Skeletal muscle cell (primary cell): ENCODE results near the gene KLHL29.

Source experiments
- DNase-seq: peaks from one replicate; pipeline ENCODE4 v3.0.0-alpha.2; 2010; ENCODE audit warnings: low read depth
- H3K4me3 ChIP-seq: 2 replicates; pipeline ENCODE4 v1.5.1; 2011; ENCODE audit warnings: low read depth, mild to moderate bottlenecking, control low read depth, low read length, moderate library complexity

KLHL29 gene

DNA sequence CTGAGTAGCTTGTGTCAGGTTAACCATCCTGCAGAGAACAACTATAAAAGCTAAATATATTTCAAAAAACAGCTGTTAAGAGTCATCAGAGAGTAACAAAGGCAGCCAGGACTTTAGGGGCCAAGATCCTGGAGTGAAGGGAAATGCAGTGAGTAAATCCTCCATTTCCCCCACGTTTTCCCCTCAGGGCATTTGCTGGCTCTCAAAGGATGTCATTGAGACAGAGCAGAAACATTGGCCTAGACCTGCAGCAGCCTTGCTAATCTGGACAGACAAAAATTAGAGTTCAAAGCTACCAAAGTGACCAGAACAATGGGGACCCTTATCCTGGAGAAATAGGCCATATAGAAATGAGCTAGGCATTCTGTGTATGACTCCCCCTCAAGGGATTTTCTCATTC lies 21.1 kb upstream of the KLHL29 start:
- H3K4me3 ChIP-seq: no peak overlapping the region
- DNase-seq: no peak

DNA sequence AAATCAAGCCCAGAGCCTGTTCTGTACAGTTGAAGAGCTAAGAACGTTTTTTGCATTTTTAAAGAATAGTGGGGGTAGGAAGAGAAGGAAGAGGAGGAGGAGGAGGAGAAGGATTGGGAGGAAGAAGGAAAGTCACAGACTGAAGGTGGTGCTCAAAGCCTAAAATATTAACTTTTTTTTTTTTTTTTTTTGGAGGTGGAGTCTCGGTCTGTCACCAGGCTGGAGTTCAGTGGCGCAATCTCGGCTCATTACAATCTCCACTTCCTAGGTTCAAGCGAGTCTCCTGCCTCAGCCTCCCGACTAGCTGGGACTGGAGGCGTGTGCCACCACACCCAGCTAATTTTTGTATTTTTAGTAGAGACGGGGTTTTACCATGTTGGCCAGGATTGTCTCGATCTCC lies 18.3 kb upstream of the KLHL29 start:
- no peak overlapping the region for H3K4me3 ChIP-seq
- no peak for DNase-seq

DNA sequence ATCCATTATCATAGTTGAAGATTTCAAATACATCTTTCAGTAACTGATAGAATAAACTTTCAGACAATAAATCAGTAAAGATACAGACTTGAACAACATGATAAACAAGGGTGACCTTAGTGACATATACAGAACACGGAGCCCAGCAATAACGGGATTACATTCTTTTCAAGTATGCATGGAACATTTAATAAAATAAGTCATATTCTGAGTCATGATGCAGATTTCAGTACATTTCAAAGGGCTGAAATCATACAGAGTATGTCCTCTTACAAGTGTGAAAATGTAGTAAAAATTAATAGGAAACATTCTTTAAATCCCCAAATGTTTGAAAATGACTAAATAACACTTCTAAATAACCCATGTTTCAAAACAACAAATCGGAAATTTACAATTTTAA lies 17.2 kb upstream of the KLHL29 start:
- no peak for DNase-seq
- H3K4me3 ChIP-seq: no peak overlapping the region

DNA sequence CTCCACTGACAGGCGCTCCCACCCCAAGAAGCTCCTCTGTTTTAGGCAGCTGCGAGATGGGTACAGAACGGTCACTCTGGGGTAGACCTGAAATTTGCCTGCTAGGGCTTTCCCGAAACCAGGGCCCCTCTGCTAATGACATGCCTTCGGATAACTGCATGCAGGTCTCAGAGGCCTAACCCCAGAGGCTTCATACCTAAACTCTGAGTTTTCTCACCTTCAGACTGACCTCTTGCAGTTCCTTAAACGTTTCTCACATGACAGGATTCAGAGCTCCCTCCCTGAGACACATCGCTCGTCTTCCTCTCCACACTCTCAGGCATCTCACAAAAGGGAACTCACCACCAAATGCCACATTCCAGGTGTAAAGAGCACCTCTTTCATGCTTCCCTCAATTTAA lies 11.3 kb upstream of the KLHL29 start:
- DNase-seq: no peak

DNA sequence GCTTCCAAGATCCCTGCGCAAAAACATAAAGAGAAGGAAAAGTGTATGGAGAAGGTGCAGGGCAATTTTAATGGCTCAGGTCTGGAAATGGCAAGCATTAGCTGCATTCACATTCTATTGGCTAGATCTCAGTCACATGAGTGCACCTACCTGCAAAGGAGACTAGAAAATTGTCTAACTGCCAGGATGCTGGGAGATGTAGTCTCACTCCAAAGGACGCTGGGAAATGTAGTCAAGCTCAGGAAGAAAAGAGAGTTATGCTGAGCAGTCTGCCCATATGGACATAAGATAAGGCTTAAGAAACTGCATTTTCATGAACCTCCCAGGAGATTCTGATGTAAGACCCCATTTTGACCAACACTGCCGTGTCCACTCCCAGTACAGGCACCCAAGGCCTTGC lies 9.5 kb upstream of the KLHL29 start:
- H3K4me3 ChIP-seq: no peak overlapping the region
- DNase-seq: no peak

More for the DNA sequence above, 11.3 kb upstream of the KLHL29 start:
- no peak overlapping the region for H3K4me3 ChIP-seq

DNA sequence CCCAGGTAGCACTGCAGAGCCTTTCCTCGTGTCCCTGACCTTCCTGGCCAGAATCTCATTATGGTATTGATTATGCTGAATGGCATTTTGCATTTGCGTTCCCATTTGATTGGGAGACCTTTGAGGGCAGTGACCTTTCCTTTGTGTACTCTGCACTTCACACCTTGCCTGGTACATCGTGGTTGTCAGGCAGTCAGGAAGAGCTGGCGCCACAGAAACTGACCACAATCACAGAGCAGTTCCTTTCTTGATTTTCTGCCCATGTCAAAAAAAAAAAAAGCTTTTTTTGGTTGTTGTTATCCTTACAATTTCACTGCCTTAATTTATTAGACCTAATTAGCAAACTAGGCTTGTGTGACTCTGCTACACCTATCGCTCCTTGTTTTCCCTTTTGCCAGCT lies 8.9 kb upstream of the KLHL29 start:
- H3K4me3 ChIP-seq: no peak overlapping the region
- DNase-seq: no peak

DNA sequence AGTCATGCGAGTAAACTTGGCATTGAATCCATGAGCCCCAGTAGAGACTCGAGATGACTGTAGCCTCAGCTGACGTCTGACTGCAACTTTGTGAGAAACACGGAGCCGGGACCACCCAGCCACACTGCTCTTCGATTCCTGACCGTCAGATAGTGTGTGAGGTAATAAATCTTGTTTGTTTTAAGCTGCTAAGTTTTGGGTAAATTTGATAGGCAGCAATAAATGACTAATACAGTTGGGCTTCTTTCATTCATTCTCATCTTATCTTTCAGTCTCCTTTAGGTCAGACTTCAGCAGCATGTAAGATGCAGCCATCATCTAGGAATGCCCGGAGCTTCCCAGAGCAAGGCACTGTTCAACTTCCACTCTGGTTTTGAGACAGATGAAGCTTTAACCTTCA lies 8.0 kb upstream of the KLHL29 start:
- no peak overlapping the region for H3K4me3 ChIP-seq
- no peak for DNase-seq

DNA sequence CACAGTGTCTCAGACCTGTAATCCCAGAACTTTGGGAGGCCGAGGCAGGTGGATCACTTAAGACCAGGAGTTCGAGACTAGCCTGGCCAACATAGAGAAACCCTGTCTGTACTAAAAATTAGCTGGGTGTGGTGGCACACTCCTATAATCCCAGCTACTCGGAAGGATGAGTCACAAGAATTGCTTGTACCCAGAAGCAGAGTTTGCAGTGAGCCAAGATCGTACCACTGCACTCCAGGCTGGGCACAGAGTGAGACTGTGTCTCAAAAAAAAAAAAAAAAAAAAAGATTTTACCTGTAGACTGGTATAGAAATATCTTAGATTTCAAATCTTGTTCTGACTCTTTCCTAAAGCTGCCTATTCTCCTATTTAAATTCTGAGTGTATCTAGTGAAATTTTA lies 7.2 kb upstream of the KLHL29 start:
- no peak for DNase-seq
- H3K4me3 ChIP-seq: no peak overlapping the region

DNA sequence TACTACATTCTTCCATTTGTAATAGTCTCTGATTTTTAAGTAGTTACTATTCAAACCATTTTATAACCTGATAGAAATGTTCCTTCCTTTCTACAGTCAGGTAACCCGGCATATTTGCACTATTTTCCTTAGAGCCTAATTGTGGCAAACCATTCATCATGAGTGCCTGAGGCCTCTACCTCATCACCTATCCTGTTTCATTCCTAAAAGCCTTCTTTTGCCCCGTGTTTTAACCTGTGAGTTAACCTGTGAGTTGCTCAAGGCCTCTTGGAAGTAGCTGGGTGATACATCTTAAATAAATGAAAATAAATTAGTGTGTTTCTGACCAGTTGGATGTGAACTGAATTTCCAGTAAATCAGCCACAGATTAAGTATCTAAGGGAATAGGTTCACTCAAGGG lies 6.5 kb upstream of the KLHL29 start:
- DNase-seq: no peak
- no peak overlapping the region for H3K4me3 ChIP-seq

DNA sequence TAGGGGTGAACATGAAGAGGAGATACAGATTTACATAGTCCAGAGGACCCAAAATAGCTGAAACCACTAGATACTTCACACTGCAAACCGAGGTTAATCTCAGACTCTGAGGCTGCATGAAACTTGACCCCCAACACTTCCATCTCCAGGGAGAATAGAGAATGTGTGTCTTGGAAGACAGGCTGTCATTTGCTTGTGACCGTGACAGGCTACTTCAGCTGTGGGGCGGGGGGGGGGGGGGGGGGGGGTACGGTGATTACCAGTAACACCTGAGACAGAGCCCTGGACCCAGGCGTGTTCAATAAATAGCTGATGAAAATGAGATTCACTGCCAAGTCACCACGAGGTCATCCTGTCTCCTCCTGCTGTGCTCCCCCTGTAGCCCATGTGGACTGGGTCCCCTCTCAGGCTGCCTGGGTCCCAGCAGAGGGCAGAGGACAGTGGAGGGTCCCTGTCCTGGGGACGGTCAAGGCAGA lies 5.7 kb upstream of the KLHL29 start:
- H3K4me3 ChIP-seq: no peak overlapping the region
- no peak for DNase-seq

DNA sequence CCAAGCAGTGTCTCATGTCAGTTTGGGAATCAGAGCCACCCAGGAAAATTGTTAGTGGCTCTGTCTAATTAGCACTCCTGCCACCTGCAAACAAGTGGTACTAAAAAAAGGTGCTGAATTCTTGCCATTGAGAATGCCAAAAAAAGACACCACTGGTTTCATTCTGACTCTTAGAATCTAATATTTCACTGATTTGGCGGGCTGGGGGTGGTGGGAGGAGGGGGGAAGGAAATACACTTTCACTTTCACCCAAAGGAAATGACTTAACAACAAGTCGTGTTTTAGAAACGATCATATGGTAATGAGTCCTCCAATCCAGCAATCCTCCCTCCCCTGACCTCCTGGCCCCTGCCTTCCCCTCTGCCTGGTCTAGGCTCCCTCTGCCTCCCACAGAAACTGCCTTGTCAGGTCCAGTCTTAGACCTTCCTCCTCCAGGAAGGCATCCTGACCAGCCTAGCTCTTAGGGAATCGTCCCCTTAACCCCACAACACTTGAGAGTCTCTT lies 4.4 kb upstream of the KLHL29 start:
- H3K4me3 ChIP-seq: no peak overlapping the region
- DNase-seq: no peak

DNA sequence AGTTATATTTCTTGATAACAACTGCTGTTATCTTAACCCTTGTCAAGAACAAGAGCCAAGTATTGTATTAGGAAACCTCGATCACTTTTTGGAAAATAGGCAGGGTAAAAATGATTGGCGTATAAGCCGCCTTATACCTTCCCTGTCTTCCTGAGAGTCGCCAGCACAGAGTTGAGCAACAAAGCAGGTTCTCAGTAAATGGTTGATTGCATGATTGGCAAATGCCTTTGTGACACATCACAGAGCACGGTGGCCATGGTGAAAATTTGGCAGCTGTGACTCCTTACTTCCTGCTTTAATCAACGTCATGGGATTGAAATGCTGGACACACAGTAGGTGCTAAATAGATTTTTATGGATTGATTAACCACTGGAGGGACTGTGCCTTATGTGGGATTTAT lies 3.9 kb upstream of the KLHL29 start:
- H3K4me3 ChIP-seq: no peak overlapping the region
- DNase-seq: peak; percentile 46

DNA sequence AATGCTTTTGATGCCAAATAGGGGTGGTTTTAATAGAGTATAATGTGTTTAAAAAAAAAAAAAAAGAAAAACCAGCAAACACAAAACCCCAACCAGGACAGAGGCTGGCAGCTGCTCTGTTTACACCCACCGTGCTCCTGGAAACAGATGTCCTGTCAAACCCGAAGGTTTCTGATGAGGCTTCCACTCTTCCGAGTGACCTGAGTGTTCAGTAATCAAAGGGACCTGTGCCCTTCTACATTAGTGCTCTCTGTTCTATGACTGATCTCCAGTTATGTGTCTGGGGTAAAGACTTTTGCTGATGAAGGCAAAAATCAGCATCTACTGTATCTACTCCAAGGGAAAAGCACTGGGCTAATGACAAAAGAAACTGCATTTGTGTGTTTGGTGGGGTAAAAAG lies 3.5 kb upstream of the KLHL29 start:
- no peak for DNase-seq
- H3K4me3 ChIP-seq: no peak overlapping the region

DNA sequence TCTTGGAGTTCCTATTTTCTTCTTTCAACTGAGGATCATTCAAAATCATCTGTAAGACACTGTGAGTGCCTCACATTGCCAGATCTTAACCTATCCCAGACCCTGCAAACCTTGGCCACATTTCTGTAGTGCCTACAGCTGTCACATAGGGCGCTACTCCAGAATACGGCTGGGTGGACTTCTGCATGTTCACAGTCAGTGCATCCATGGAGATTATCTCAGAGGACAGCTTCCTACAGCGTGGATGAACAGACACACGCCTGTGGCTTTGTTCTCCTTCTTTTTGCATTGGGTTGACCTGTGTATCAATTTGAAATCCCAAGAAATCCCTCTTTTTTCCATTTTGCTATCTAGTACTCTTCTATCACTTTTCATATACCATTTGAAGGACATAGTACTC lies 1.9 kb upstream of the KLHL29 start:
- no peak for DNase-seq
- no peak overlapping the region for H3K4me3 ChIP-seq

DNA sequence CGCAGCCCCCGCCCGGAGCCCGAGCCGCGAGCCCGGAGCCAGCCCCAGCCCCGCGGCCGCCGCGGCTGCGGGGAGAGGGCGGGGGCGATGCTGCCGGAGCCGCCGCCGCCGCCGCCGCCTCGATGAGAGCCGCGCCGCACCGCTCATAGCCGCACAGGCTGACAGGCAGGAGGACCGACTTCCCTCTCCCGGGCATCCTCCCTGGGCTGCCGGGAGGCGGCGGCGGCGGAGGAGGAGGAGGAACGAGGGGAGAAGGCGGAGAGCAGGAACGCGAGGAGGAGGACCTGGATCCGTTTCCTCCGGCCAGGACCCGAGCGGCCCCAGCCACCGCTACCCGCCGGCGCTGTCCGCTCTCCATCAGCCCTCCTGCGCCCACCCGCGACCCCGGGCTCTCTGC lies 370 bp downstream of the KLHL29 start:
- no peak for DNase-seq
- H3K4me3 ChIP-seq: peak overlapping the region; percentile 77

DNA sequence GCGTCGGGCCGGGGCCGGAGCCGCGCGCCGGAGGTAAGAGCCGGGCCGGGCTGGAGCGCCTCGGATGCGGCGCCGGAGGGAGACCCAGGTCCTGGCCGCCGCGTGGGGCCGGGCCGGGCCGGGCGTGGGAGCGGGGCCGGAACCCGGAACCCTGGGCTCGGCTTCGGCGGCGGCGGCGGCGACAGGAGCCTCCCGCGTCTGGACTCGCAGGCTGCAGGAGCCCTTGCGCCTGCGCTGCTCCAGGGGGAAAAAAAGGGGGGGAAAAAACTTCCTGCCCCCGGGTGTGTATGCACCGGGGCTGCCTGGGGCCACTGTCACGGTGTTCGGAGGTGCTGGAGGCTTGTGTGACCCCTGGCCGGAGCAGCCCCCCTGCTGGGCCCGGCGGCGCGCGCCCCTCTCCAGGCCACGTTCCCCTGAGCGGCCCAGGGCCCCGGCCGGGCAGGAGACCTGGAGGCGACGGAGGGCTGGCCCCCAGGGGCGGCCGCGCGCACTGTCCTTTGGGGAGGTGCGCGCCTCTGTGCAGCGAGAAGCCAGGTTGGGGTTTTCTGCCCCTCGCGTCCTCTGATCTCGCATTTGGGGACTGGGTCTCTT lies 864 bp downstream of the KLHL29 start:
- no peak for DNase-seq
- peak overlapping the region; percentile 77 for H3K4me3 ChIP-seq

DNA sequence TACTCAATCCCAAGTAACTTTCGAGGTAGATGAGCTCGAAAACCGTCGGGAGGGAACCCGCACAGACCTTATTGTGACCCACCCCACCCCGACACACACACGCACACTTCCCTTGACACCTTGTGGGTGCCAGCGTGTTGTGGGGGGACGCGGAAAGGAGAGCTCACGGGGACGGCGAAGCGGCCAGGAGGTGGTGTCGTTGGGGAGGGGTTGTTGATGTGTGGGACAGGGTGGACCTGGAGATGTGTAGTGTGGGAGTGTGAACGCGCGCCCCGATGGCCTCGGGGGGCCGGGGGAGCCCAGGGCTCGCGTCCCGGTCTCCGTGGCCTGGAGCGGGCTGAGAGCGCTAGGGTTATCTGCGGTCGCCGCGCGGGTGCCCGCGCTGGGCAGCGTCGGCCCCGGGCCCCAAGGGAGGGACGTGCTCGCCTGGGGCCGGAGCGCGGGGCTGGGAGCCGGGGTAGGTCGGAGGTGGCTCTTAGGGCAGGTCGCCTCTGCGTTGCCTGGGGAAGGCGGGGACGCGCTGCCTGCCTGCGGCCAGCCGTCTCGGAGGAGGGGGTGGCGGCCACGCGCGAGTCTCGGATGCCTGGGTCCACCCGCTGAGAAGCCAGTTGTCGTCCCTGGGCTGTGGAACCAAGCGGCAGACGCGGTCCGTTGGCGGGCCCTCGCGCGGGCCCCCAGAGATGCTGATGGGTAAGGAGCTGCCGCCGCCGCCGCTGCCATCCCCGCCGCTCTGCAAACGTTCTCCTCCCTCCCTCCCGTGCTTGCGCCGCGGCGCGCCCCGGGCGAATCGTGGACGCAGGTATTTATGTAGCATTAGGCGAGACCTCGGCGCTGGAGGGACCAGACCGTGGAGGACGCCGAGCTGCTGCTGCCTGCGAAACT lies 1.6 kb downstream of the KLHL29 start:
- peak overlapping the region; percentile 77 for H3K4me3 ChIP-seq
- DNase-seq: no peak

DNA sequence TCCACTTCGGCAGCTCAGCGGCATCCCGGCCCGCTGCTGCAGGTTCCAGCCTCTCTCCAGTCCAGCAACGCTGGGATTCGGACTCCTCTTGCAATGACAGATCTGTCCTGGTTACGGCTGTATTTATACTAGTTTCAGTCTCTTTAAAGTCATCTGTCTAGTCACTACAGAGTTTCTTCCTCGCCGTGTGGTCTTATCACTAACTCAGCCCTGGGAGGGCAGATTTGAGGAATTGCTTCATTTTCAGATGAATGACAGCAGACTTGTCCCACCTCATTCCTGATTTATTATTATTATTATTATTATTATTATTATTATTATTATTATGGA lies 2.2 kb downstream of the KLHL29 start:
- H3K4me3 ChIP-seq: peak overlapping the region; percentile 77
- DNase-seq: no peak

DNA sequence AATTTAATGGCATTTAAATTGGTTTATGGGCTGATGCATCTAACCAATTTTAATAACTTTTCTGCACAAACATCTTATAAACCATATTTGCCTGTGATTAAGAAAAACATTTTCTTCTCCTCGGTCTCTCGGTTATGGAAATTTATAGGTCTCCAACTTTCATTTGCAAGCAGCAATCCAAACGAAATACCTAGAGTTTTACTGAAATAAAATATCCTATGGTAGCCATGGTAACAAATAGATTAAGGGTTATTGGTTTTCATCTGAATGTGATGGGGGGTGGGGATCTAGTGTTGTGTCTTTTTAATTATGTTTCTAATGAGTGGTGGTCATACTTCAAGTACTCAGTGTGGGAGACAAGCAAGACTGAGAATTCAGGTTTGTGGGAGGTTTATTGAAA lies 2.9 kb downstream of the KLHL29 start:
- DNase-seq: no peak
- H3K4me3 ChIP-seq: no peak overlapping the region

DNA sequence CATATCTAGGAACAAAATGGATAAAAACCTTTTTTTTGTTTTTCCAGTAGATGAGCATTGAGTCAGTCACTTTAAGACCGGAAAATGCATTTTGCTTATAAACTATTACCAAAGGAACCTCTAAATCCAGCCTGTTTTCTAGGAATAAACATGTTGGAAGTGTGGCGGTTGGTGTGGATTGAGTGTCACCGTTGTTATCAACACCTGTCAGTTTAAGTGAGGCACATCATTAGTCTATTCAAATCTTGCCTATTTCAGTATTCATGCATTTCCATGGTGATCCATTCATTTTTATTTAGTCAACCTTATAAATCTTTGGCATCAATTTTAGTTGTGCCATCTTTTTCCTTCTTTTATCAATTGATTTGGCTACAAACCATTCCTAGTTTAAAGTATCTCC lies 3.3 kb downstream of the KLHL29 start:
- DNase-seq: no peak

More for the DNA sequence above, 3.3 kb downstream of the KLHL29 start:
- no peak overlapping the region for H3K4me3 ChIP-seq
